HG03571 (cell line): ENCODE results near the gene ACOXL.

Experiments used
- ATAC-seq: cut with Tn5 transposase; IDR thresholded peaks from one replicate; pipeline ENCODE4 v1.9.1; 2021; ENCODE audit not compliant: unreplicated experiment

ACOXL gene

GRCh38 chr2:111099402-111099801 lies 367.0 kb downstream of the ACOXL start:
- no peak for ATAC-seq

GRCh38 chr2:111100087-111100764 lies 367.9 kb downstream of the ACOXL start:
- peak; percentile 22 for ATAC-seq

GRCh38 chr2:111100765-111101162 lies 368.4 kb downstream of the ACOXL start:
- ATAC-seq: peak; percentile 83

- no peak for ATAC-seq
Measured at GRCh38 chr2:111101592-111101991, 369.2 kb downstream of the ACOXL start.

- no peak for ATAC-seq
Measured at GRCh38 chr2:111102216-111102615, 369.8 kb downstream of the ACOXL start.

- ATAC-seq: no peak
Measured at GRCh38 chr2:111105926-111106325, 373.6 kb downstream of the ACOXL start.

- ATAC-seq: no peak
Measured at GRCh38 chr2:111106706-111107105, 374.3 kb downstream of the ACOXL start.

- no peak for ATAC-seq
Measured at GRCh38 chr2:111108745-111109271, 376.4 kb downstream of the ACOXL start.

- ATAC-seq: no peak
Measured at GRCh38 chr2:111111101-111111755, 378.9 kb downstream of the ACOXL start.

GRCh38 chr2:111113838-111114237 lies 381.5 kb downstream of the ACOXL start:
- no peak for ATAC-seq

- no peak for ATAC-seq
Measured at GRCh38 chr2:111116011-111116746, 383.8 kb downstream of the ACOXL start.

- no peak for ATAC-seq
Measured at GRCh38 chr2:111116843-111117597, 384.6 kb downstream of the ACOXL start.

GRCh38 chr2:111117598-111118480 lies 385.5 kb downstream of the ACOXL start:
- ATAC-seq: no peak

GRCh38 chr2:111118481-111118980 lies 386.2 kb downstream of the ACOXL start:
- no peak for ATAC-seq

GRCh38 chr2:111118981-111119821 lies 386.8 kb downstream of the ACOXL start:
- no peak for ATAC-seq

GRCh38 chr2:111119822-111120252 lies 387.5 kb downstream of the ACOXL start:
- no peak for ATAC-seq

GRCh38 chr2:111120253-111121027 lies 388.1 kb downstream of the ACOXL start, which contains the start of gene BCL2L11:
BCL2L11 (plus strand) TSS chr2:111120914; CDS start chr2:111123746, 2,832 bp downstream.
- peak; percentile 59 for ATAC-seq
